GM18517 (cell line): Measurements from ENCODE around the gene KDM4F.

Source experiments
- ATAC-seq: cut with Tn5 transposase; IDR thresholded peaks from one replicate; pipeline ENCODE4 v1.9.1; 2021; ENCODE audit warnings: mild to moderate bottlenecking, moderate library complexity; ENCODE audit not compliant: unreplicated experiment

KDM4F gene

DNA sequence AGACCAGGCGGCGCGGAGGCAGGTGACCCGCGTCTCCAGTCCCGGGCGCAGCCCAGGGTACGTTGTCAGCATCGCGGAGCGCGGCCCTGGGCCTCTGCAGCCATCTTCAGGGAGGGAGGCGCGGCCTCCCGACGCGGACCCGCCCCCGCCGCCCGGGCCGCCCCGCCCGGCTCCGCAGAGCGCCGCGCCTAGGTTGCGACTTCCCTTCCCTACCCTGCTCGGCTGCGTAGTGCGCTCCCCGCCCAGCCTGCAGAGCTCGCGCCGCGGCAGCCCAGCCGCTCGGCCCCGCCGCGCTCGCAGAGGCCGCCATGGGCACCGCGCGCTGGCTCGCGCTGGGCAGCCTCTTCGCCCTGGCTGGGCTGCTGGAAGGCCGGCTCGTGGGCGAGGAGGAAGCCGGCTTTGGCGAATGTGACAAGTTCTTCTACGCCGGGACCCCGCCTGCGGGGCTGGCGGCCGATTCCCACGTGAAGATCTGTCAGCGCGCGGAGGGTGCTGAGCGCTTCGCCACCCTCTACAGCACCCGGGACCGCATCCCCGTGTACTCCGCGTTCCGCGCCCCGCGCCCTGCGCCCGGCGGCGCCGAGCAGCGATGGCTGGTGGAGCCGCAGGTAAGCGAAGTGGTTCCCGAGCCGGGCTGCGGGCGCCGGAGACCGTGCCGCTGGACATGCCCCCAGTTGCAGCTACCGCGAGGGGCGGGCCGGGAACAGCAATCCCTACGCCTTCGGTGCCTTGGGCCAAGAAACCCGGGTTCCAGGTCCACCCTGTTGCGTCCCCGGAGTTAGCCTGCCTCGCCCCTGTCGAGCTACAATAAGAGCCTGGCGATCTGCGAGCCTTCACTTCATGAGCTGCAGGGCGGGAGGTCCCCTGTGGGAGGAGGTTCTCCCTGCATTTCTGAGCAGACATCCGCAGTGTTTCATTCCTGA lies 40.7 kb downstream of the KDM4F start, which contains the start of gene ENDOD1:
Gene ENDOD1 (plus strand): TSS at position 227 of the 923 bp plus-strand sequence. CDS start 82 bp downstream, at position 309.
- peak; percentile 81 for ATAC-seq

DNA sequence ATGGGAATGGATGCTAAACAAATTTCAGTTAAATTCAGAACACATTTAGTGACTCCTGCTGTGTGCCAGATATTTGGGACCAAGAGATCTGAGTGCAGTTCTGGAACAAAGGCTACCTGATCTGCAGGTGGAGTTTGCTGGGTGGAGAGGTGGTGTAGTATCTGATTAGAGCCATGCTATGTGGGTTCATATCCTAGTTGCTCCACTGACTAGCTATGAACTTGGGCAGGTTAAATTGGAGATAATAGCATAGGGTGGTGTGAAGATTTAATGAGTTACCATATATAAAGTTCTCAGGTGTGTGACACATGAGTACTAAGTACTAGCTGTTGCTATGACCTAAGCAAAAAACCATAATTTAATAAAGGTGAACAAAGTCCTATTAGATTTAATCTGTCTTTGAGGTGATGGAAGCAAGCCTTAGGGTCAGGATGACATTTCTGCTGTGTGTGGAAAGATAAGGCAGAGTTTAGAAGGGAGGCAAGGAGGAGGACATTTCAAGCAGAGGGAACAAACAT lies 42.5 kb downstream of the KDM4F start:
- ATAC-seq = no peak

DNA sequence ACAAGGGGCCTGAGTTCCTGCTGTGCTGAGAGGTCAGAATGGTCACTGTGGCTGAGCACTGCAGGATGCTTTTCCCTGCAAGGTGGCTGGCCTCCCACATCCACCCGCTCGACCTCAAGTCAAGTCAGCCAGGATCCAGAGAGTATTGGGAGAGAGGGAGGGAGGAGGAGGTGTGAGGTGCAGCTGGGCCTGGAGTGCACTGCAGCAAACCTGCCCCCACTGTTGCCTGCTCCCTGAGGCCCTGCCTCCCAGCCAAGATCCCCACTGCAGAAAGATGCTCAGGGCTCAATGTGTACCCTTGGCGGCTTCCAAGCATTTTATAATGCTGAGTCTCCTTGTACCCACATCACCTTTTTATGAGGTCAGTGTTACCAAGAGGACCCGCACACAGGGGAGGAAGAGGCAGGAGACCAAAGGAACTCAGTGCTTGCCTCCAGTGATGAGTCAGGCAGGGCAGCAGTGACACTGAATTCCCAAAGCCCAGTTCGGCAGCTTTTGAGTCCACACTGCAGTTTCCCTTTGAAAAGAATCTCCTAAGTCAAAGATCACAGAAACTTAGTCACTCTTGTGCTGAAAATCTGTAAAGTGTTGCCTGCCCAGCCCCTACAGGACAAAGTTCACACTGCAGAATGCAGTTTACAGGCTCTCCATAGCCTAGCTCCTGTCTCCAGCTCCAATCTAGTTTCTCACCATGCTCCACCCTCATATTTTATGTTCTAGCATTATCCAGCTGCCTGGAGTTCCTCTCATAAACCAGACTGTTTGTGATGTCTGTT lies 43.5 kb downstream of the KDM4F start:
- no peak for ATAC-seq

DNA sequence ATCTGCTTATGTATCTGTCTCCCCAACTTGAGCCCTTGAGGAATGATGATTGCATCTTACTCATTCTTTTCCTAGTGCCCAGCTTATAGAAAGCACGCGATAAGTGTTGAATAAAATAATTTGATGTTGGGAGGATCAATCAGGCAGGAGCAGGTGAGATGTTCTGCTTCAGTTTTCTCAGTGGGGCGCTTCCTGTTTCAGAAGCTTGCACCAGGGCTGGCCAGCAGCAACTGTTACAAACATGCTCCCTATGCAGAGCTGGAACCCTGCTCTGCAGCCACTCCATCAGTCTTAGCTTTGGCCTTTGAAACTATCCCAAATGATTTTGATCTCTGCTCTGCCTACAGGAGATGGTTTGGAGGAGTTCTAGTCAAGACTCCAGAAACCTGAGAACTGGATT lies 44.3 kb downstream of the KDM4F start:
- no peak for ATAC-seq

DNA sequence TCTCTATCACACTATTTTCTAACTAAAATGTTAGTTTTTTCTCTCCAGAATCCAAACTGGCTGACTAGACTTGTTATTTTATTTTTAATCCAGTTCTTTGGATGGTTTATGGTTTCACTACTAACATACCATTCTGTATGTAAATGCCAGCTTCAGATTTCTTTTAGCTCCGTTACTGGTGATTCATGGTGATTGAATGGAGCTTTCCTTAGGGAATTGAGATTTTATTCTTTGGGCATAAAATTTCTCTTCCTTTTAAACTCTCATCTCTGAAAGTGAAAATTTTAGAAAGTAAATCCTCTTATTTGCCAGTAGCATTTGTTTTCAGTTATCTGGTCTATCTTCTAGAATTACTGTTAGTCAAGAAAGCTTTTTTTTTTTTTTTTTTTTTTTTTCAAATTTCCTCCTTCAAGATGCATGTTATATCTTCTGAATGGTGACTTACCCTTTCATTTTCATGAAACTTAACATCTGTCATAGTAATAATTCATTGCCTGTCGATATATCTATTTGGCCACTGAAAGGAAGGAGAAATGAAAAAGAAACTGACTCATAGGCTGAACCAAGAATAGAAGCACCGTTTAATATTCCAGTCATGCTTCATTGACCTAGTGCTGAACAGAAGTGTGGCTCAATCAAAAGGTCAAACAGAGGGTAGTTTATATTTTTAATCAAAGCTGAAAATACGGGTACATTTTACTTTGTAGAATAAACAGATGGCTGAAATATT lies 46.8 kb downstream of the KDM4F start:
- peak; percentile 93 for ATAC-seq

DNA sequence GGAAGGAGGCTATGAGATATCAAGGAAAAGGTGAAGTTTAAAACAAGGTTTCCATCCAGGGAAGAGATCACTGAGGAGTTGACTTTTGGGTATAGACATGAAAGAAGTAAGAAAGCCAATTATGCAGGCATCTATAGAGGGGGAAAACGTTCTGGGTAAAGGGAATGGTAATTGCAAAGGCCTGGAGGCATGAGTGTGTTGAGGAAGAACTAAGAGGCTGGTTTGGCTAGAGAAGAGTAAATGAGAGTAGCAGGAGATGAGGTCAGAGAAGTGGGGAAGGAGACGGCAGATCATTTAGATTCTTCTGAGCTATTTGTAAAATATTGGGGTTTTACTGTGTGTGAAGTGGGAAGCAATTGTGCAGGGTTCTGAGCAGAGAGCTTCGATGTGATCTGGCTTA lies 48.0 kb downstream of the KDM4F start:
- no peak for ATAC-seq

DNA sequence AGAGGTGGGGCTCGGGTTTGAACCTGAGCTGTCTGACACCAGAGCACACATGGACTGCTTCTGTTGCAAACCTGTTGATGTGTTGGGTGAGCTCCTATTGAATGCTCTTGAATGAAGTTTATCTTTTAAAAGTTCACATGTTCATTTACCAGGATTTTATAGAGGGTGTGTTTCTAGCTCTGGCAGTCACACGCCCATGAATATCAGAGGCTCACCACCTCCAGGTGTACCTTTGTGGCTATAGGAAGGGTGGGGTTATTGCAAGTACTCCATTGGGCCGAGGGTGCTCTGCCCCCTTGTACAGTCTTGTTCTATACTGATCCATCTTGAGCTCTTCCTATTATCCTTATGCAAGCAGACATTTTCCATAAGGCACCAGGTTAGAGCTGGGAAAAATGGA lies 49.6 kb downstream of the KDM4F start:
- no peak for ATAC-seq

DNA sequence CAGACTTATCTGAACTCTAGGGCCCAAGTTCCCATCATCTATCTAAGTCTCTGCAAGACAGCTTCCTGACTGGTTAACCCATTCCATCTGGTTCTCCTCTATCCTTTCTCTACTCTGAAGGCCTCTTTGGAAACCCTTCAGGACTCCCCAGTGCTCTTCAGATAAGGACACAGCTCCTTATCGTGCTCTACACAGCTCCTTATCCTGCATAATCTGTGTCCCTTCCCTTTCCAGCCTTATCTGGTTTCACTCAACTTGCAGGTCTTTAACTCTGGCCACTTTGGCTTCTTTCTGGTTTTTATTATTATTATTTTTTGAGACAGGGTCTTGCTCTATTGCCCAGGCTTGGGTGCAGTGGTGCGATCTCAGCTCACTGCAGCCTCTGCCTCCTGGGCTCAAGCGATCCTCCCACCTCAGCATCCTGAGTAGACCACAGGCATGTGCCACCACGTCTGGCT lies 51.0 kb downstream of the KDM4F start:
- ATAC-seq = no peak
